Fibroblast of mammary gland (primary cell): ENCODE data around the gene CADPS2.

Source experiments
- DNase-seq: peaks from one replicate; pipeline ENCODE4 v3.0.0-alpha.2; 2010; ENCODE audit warnings: low read depth
- H3K4me3 ChIP-seq: 2 replicates; pipeline ENCODE4 v1.5.1; 2011; ENCODE audit warnings: low read depth, mild to moderate bottlenecking, low read length, moderate library complexity; ENCODE audit not compliant: control insufficient read depth
- CTCF ChIP-seq: conservative IDR thresholded peaks from 2 replicates; pipeline ENCODE4 v1.5.1; 2011; ENCODE audit warnings: low read depth, low read length, inconsistent platforms; ENCODE audit not compliant: control insufficient read depth, insufficient read depth

Gene CADPS2

DNA sequence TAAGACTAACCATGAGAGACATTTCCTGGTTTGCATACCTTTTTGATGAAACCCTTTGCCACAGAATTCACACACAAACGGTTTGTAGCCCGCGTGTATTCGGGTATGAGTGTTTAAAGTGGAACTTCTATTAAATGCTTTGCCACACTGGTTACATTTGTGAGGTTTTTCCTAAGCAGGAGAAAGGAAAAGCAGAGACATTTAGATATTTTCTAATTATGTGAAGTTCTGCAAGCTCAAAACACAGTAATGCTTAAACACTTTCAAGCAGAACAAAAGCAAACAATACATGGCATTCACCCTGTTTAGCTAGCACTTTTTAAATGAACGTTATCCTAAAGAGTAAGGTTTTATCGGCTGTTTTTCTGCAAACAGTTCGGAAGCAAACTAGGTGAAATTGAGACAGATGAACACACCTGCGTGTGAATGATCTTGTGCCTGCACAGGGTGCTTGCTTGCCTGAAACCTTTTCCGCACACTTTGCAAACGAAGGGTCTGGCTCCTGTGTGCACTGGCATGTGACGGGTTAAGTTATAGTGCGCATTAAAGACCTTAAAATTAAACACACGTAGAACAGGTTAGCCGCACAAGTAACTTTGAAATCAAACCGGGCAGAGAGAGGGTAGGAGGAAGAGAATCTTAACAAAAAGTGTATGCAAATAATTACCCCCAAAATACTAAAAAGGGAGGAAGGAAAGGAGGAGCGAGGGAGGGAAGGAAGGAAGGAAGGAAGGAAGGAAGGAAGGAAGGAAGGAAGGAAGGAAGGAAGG lies 583.3 kb downstream of the CADPS2 start:
- DNase-seq: no peak
- TF ChIP-seq CTCF: no peak
- H3K4me3 ChIP-seq: no peak overlapping the region

DNA sequence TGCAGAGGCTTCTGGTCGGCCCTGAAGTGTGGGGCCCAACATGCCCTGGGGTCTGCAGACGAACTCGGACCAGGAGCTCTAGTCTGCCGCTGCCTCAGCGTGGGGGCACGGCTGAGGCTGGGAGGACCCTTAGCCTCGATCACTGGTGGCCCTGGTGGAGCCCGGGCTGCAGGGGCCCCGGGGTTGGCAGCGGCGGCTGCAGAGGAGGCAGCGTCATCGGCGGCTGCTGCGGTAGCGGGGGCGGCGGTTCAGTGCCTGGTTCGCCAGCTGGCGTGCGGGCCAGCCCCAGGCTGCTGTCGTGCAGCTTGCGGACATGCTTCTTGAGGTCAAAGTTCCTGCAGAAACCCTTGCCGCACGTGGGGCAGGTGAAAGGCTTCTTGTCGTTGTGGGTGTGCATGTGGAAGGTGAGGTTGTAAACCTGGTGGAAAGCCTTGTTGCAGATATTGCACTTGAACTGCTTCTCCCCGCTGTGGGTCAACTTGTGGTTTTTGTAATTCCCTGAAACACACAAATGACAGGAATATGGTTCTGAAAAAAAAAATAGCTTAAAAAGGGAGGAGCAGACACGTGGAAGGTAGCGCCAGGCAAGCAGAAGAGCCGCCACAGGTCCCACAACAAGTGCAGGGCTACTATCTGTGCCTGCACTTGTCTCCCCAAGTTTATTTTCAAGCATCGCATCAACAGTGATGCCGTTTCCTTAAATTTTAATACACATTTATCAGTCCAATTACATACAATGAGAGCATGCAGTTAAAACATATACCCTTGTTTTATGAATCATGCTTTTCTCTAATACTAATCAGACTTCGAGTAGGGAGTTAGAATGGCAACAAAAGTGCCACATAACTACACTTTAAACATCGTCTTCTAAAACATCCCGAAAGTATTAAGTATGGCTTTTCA lies 584.2 kb downstream of the CADPS2 start:
- no peak for DNase-seq
- H3K4me3 ChIP-seq: no peak overlapping the region
- TF ChIP-seq CTCF: no peak

- H3K4me3 ChIP-seq: no peak overlapping the region
- no peak for TF ChIP-seq CTCF
- DNase-seq: no peak
Measured at GRCh38 chr7:122300956-122301833, 585.1 kb downstream of the CADPS2 start.

DNA sequence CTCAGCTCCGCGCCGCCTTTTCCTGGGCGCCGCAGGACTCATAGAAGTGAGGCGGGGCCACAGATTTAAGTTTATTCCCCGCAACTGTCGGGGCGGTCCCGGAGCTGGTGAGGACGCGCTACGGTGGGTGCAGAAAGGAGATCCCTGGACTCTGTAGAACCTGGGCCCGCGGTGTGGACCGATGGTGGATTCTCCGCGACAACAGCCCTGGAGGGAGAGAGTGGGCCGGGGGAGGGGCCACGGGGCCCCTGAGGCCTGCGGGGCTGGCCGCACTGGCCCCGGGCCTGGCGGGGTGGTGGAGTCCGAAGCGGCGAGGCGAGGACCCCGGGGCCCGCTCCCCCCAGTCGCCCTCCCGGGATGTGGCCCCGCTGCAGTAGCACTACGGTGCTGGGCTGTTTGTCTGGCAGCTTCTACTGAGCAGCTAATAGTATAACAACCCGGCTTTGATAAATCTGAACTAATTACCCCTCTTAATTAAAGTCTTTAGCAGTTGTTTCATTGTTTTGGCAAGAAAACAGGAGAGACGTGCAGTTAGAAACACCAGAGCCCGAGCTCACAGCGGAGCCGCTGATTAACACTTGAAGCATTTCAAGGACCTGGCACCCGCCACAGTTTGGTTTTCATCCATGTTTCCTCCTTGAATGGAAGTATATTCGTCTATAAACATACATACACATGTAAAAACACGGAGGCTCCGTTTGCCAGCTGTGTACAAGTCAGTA lies 585.9 kb downstream of the CADPS2 start:
- no peak overlapping the region for H3K4me3 ChIP-seq
- TF ChIP-seq CTCF: no peak
- no peak for DNase-seq

GRCh38 chr7:122299624-122300210 lies 586.5 kb downstream of the CADPS2 start:
- no peak for DNase-seq
- no peak for TF ChIP-seq CTCF
- H3K4me3 ChIP-seq: no peak overlapping the region
